K562 (cell line): ENCODE data around the gene CDKL1. TPM values are rescaled to one million over a fixed set of nuclear protein-coding genes. Genes with fewer than 3 reads are reported as not detected.

Experiments
- ATAC-seq: fragments of 200-7000 bp; cut with Tn5 transposase; 3 replicates; pipeline ENCODE4 v1.9.1; 2020; ENCODE audit warnings: moderate library complexity
- BruUV-seq: library from RNA; stranded (reverse); fragments of 400-500 nt; replicated peaks from 2 replicates; lab custom pipeline; 2021; lab: Mats Ljungman, UMichigan
- CTCF ChIA-PET: fragments of 300-600 bp; formaldehyde crosslinking; extraction: SDS; loops from one replicate; lab custom pipeline; 2021; ENCODE audit warnings: low intra/inter-chr PET ratio; lab: Yijun Ruan, JAX
- POLR2A ChIA-PET: fragments of 300-600, 350-650 bp; sonication (Branson Sonifier 250); formaldehyde crosslinking; extraction: SDS; loops from one replicate; lab custom pipeline; 2021; ENCODE audit warnings: antibody characterized with exemption, inconsistent platforms; lab: Yijun Ruan, JAX
- DNase-seq, 4 experiments: peaks; one replicate each; pipeline versions ENCODE4 v3.0.0 to v3.0.0-alpha.2; 2011 to 2018; ENCODE audit warnings: low spot score in 3 of 4, mixed read lengths in 3 of 4; ENCODE audit errors: extremely low read depth in 1 of 4
- FAIRE-seq: peaks from 2 replicates; lab custom pipeline; 2011; peaks lifted over from hg19 to GRCh38; lab: Jason Lieb, UNC
- H2AFZ ChIP-seq: 2 replicates; pipeline ENCODE4 v1.6.0; 2011; ENCODE audit warnings: low read depth, low read length, control low read depth, inconsistent platforms
- H3K27ac ChIP-seq: fragments of 200-600 bp; 3 replicates; pipeline ENCODE4 v1.8.0; 2011; ENCODE audit warnings: low read depth, mild to moderate bottlenecking, control low read depth, inconsistent platforms, low read length, moderate library complexity, mixed read lengths; ENCODE audit errors: extremely low read depth
- H3K27me3 ChIP-seq, 2 experiments: fragments of 300-600 bp in 1 of 2; 2 replicates in 1 of 2; 3 replicates in 1 of 2; pipeline versions ENCODE4 v1.6.0 to v1.8.0; 2011; ENCODE audit warnings: inconsistent platforms in 2 of 2, low read length in 2 of 2, mild to moderate bottlenecking in 1 of 2, mixed read lengths in 1 of 2, moderate library complexity in 1 of 2; ENCODE audit not compliant: control insufficient read depth in 2 of 2, insufficient read depth in 2 of 2
- H3K36me3 ChIP-seq: fragments of 300-600 bp; 3 replicates; pipeline ENCODE4 v1.8.0; 2011; ENCODE audit warnings: mild to moderate bottlenecking, low read length, inconsistent platforms; ENCODE audit not compliant: control insufficient read depth, insufficient read depth
- H3K4me1 ChIP-seq, 2 experiments: fragments of 200-600 bp in 1 of 2; replicated peaks in 1 of 2; 2 replicates in 1 of 2; 3 replicates in 1 of 2; pipeline versions ENCODE4 v1.5.1 to v1.8.0; 2011; ENCODE audit warnings: inconsistent platforms in 2 of 2, low read length in 2 of 2, mild to moderate bottlenecking in 1 of 2, mixed read lengths in 1 of 2, moderate library complexity in 1 of 2; ENCODE audit not compliant: control insufficient read depth in 2 of 2, insufficient read depth in 2 of 2
- H3K4me2 ChIP-seq: 2 replicates; pipeline ENCODE4 v1.6.1; 2011; ENCODE audit warnings: low read length, control low read depth, inconsistent platforms, mixed read lengths; ENCODE audit not compliant: insufficient read depth
- H3K4me3 ChIP-seq: fragments of 200-600 bp; sonication (generic), shearing (Covaris generic); 2 replicates; pipeline ENCODE4 v1.5.1; 2016; ENCODE audit warnings: control low read depth, inconsistent platforms
- H3K79me2 ChIP-seq: fragments of 200-600 bp; 3 replicates; pipeline ENCODE4 v1.8.0; 2011; ENCODE audit warnings: low read length, inconsistent platforms; ENCODE audit not compliant: control insufficient read depth, insufficient read depth
- H3K9ac ChIP-seq, 2 experiments: 2 replicates each; pipeline versions ENCODE4 v1.6.0 to v1.6.1; 2011; ENCODE audit warnings: low read depth in 2 of 2, low read length in 2 of 2, control low read depth in 1 of 2, inconsistent platforms in 1 of 2, mild to moderate bottlenecking in 1 of 2, mixed read lengths in 1 of 2; ENCODE audit not compliant: insufficient read depth in 1 of 2
- H3K9me1 ChIP-seq: one replicate; pipeline ENCODE4 v1.6.0; 2011; ENCODE audit warnings: inconsistent platforms, mild to moderate bottlenecking, low read length, moderate library complexity; ENCODE audit not compliant: control insufficient read depth, insufficient read depth
- H3K9me3 ChIP-seq: replicated peaks from 2 replicates; pipeline ENCODE4 v1.5.1; 2011; ENCODE audit warnings: low read depth, low read length, inconsistent platforms; ENCODE audit not compliant: control insufficient read depth, insufficient read depth
- H4K20me1 ChIP-seq: replicated peaks from 2 replicates; pipeline ENCODE4 v1.6.1; 2011; ENCODE audit warnings: low read length, inconsistent platforms, mixed read lengths; ENCODE audit not compliant: control insufficient read depth, insufficient read depth
- CHD1 ChIP-seq: fragments of 200-600 bp; sonication (generic); IDR thresholded peaks from one replicate; pipeline ENCODE4 v1.6.1; 2012; ENCODE audit warnings: mild to moderate bottlenecking, moderate library complexity, low read length, inconsistent platforms
- NCOA4 ChIP-seq: fragments of 450-650 bp; IDR thresholded peaks from 2 replicates; pipeline ENCODE4 v1.6.1; 2018; ENCODE audit warnings: mild to moderate bottlenecking; ENCODE audit not compliant: partially characterized antibody
- PHF20 ChIP-seq: fragments of 450-650 bp; IDR thresholded peaks from 2 replicates; pipeline ENCODE4 v1.6.1; 2018; ENCODE audit not compliant: partially characterized antibody
- RFX5 ChIP-seq: IDR thresholded peaks from 2 replicates; pipeline ENCODE4 v1.6.1; 2011; ENCODE audit warnings: low read depth, mild to moderate bottlenecking, improper control_type of control experiment, low read length
- RREB1 ChIP-seq: fragments of 250-450 bp; sonication (Bioruptor Pico); IDR thresholded peaks from 2 replicates; pipeline ENCODE4 v1.4.0; 2020
- TAL1 ChIP-seq: fragments of 450-650 bp; IDR thresholded peaks from 2 replicates; pipeline ENCODE4 v1.6.1; 2016; ENCODE audit warnings: mild to moderate bottlenecking
- TRIM24 ChIP-seq, 2 experiments: fragments of 450-650 bp; IDR thresholded peaks; 2 replicates each; pipeline ENCODE4 v1.6.1; 2016
- XRCC3 ChIP-seq: fragments of 450-650 bp; IDR thresholded peaks from 2 replicates; pipeline ENCODE4 v1.6.1; 2017; ENCODE audit warnings: mild to moderate bottlenecking, moderate library complexity
- ZFX ChIP-seq: sonication (generic); formaldehyde crosslinking; IDR thresholded peaks from 2 replicates; pipeline ENCODE4 v1.8.0; 2022; ENCODE audit warnings: mild to moderate bottlenecking, missing genetic modification reagents, moderate library complexity
- ZNF253 ChIP-seq: fragments of 250-450 bp; sonication (Bioruptor Pico); conservative IDR thresholded peaks from 2 replicates; pipeline ENCODE4 v1.6.1; 2021; ENCODE audit warnings: mild to moderate bottlenecking
- WGBS: fragments of 100-300 bp; shearing (Covaris generic); methylation state at CpG from one replicate; pipeline ENCODE4 v1.1.6; 2016; ENCODE audit warnings: low coverage, mixed read lengths; ENCODE audit not compliant: insufficient coverage; ENCODE audit errors: missing lambda C conversion rate; 5-methylcytosine and 5-hydroxymethylcytosine counted together
- in situ Hi-C: fragments of 300-500 bp; cut with MboI; formaldehyde crosslinking; loops from 4 replicates; pipeline ENCODE4 v1.15.0; 2018; ENCODE audit warnings: inconsistent platforms, mixed read lengths
- intact Hi-C: fragments of 100-400 bp; cut with micrococcal nuclease; formaldehyde crosslinking; loops from 2 replicates; pipeline ENCODE4 v1.14.2; 2022
- polyA plus RNA-seq, 8 experiments: library from polyadenylated mRNA; depleted of rRNA in 4 of 8; stranded (reverse) in 5 of 8; unstranded in 3 of 8; fragments of >200 nt; fragmentation: Nextera tagmentation in 2 of 8; fragmentation: Illumina TruSeq in 1 of 8; extraction: Ambion mirVana in 2 of 8; extraction: Trizol in 1 of 8; gene quantifications; 2 replicates each; pipeline versions ENCODE4 v1.2.1 to v1.2.3, GENCODE V29; 2011 to 2014; ENCODE audit warnings: inconsistent platforms in 1 of 8, missing spikeins in 1 of 8
- total RNA-seq, 7 experiments: library from RNA; depleted of rRNA in 6 of 7; stranded (reverse); fragments of >200 nt in 6 of 7; fragmentation: Illumina TruSeq in 2 of 7; extraction: Trizol in 2 of 7; gene quantifications; 2 replicates each; pipeline versions ENCODE4 v1.2.1 to v1.2.3, GENCODE V29; 2011 to 2021; ENCODE audit warnings: low replicate concordance in 1 of 7
- TF ChIP-seq, protein P1 (sequence below): fragments of 250-450 bp; sonication (Bioruptor Pico); IDR thresholded peaks from 2 replicates; pipeline ENCODE4 v1.5.1; 2021; ENCODE audit warnings: mild to moderate bottlenecking
- TF ChIP-seq, protein P2 (sequence below): sonication (generic); formaldehyde crosslinking; IDR thresholded peaks from 2 replicates; pipeline ENCODE4 v1.8.1; 2023; ENCODE audit warnings: missing genetic modification reagents, mild to moderate bottlenecking, borderline replicate concordance

Gene CDKL1
- total and polyA plus RNA-seq, 9 of the 15 experiments (the other 6 are each of a cell fraction or from before 2014, with no cell fraction given): 2.3 to 35.0 (median 7.5) TPM

GRCh38 chr14:50338587-50338986 lies 58.1 kb downstream of the CDKL1 start:
- no peak for DNase-seq
- in situ Hi-C loops: loop anchor here (25.0 kb wide), 1 partner anchor 449 kb away; no protein-coding TSS in a partner anchor
- no peak for FAIRE-seq
- no peak for TF ChIP-seq ZFX
- no peak for TF ChIP-seq NCOA4
- TF ChIP-seq RREB1 (CRISPR knock-in tag): no peak
- TF ChIP-seq TAL1: no peak
- TF ChIP-seq ZNF253: no peak
- TF ChIP-seq RFX5: no peak
- no peak for TF ChIP-seq TRIM24 (IDR thresholded peaks at IDR 0.05)
- TF ChIP-seq, protein P1, sequence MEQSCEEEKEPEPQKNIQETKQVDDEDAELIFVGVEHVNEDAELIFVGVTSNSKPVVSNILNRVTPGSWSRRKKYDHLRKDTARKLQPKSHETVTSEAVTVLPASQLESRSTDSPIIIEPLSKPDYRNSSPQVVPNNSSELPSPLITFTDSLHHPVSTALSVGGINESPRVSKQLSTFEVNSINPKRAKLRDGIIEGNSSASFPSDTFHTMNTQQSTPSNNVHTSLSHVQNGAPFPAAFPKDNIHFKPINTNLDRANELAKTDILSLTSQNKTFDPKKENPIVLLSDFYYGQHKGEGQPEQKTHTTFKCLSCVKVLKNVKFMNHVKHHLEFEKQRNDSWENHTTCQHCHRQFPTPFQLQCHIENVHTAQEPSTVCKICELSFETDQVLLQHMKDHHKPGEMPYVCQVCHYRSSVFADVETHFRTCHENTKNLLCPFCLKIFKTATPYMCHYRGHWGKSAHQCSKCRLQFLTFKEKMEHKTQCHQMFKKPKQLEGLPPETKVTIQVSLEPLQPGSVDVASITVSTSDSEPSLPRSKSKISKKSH (CRISPR knock-in tag): no peak
- no peak for TF ChIP-seq PHF20
- TF ChIP-seq, protein P2, sequence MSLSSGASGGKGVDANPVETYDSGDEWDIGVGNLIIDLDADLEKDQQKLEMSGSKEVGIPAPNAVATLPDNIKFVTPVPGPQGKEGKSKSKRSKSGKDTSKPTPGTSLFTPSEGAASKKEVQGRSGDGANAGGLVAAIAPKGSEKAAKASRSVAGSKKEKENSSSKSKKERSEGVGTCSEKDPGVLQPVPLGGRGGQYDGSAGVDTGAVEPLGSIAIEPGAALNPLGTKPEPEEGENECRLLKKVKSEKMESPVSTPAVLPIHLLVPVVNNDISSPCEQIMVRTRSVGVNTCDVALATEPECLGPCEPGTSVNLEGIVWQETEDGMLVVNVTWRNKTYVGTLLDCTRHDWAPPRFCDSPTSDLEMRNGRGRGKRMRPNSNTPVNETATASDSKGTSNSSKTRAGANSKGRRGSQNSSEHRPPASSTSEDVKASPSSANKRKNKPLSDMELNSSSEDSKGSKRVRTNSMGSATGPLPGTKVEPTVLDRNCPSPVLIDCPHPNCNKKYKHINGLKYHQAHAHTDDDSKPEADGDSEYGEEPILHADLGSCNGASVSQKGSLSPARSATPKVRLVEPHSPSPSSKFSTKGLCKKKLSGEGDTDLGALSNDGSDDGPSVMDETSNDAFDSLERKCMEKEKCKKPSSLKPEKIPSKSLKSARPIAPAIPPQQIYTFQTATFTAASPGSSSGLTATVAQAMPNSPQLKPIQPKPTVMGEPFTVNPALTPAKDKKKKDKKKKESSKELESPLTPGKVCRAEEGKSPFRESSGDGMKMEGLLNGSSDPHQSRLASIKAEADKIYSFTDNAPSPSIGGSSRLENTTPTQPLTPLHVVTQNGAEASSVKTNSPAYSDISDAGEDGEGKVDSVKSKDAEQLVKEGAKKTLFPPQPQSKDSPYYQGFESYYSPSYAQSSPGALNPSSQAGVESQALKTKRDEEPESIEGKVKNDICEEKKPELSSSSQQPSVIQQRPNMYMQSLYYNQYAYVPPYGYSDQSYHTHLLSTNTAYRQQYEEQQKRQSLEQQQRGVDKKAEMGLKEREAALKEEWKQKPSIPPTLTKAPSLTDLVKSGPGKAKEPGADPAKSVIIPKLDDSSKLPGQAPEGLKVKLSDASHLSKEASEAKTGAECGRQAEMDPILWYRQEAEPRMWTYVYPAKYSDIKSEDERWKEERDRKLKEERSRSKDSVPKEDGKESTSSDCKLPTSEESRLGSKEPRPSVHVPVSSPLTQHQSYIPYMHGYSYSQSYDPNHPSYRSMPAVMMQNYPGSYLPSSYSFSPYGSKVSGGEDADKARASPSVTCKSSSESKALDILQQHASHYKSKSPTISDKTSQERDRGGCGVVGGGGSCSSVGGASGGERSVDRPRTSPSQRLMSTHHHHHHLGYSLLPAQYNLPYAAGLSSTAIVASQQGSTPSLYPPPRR: no peak
- no peak for TF ChIP-seq CHD1
- TF ChIP-seq XRCC3: no peak

More at GRCh38 chr14:50338587-50338986, 58.1 kb downstream of the CDKL1 start:
- Histone ChIP-seq H2AFZ (no peak overlapping the region), H3K36me3 (peaks cover 7% of the 10 kb centered on the region; the same call in 1 of the 3 replicates), H3K4me3 (no peak overlapping the region), H3K4me1 (peaks cover 0 to 13% of the 10 kb centered on the region in 2 experiments; a peak in 3 of 5 replicates), H3K9ac (no peak overlapping the region; a peak in 1 of 4 replicates), H3K27ac (no peak overlapping the region), H3K9me1 (no peaks in the 10 kb centered on the region), H3K4me2 (no peak overlapping the region), H3K79me2 (no peaks in the 10 kb centered on the region), H3K27me3 (no peaks in the 10 kb centered on the region), H4K20me1 (no peaks in the 10 kb centered on the region), H3K9me3 (no peaks in the 10 kb centered on the region)
- 42% methylated on average over 2 of the region's 2 CpGs for WGBS
- ChIA-PET POLR2A (no interaction called here), CTCF (no interaction called here)
- no TSS peak for BruUV-seq
- no peak for ATAC-seq
- intact Hi-C loops: no loop called here
